Measurements from ENCODE around the gene WWOX. TPM values are rescaled to one million over a fixed set of nuclear protein-coding genes. Genes with fewer than 3 reads are reported as not detected.

WWOX gene
- total RNA-seq, 4 donors from 2014 or later: 21.4 to 55.6 (median 33.2) TPM

DNA sequence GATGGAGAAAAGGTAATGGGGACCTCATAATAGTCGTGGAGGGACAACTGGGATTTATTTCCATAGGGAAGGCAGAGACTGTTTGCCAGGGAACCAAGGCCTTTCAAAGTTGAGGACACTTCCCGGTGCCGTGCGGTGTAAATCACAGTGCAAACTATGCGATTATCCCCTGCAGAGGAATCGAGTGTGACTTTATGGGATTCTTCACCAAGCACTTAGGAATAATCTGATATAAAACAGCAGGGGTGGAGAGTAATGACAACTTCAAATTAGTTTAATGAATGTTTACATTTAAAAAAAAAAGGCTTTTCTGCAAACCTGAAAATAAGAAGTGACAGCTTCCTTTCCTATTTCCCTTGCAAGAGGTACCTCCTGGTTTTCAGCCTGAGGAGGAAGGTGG, 962.9 kb downstream of the WWOX start:
- DNase-seq (ENCODE audit: low spot score) (no peak), ATAC-seq (ENCODE audit: low FRiP score) (no peak)
- TF ChIP-seq, protein P1, sequence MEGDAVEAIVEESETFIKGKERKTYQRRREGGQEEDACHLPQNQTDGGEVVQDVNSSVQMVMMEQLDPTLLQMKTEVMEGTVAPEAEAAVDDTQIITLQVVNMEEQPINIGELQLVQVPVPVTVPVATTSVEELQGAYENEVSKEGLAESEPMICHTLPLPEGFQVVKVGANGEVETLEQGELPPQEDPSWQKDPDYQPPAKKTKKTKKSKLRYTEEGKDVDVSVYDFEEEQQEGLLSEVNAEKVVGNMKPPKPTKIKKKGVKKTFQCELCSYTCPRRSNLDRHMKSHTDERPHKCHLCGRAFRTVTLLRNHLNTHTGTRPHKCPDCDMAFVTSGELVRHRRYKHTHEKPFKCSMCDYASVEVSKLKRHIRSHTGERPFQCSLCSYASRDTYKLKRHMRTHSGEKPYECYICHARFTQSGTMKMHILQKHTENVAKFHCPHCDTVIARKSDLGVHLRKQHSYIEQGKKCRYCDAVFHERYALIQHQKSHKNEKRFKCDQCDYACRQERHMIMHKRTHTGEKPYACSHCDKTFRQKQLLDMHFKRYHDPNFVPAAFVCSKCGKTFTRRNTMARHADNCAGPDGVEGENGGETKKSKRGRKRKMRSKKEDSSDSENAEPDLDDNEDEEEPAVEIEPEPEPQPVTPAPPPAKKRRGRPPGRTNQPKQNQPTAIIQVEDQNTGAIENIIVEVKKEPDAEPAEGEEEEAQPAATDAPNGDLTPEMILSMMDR (IDR thresholded peaks at IDR 0.05): no peak

DNA sequence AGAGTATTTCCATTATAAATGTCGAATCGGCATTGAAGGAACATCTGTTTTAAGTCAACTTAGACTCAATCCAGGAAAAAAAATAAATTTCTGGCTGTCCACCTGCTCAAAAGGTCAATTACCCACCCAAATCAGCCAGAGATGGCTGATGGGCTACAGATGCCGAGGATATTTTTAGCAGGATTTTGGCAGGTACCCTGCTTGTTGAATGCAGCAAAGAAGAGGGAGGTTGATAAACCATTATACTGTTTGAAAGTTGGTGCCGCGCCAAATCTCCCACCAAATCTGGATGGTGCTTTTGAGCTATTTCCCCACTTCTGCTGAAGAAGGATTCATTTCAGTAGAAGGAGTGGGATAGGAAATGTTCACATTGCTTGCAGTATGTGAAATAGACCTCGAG, 963.4 kb downstream of the WWOX start:
- ATAC-seq (ENCODE audit: low FRiP score): no peak
- TF ChIP-seq, protein P1 (IDR thresholded peaks at IDR 0.05): no peak
- DNase-seq (ENCODE audit: low spot score): no peak

DNA sequence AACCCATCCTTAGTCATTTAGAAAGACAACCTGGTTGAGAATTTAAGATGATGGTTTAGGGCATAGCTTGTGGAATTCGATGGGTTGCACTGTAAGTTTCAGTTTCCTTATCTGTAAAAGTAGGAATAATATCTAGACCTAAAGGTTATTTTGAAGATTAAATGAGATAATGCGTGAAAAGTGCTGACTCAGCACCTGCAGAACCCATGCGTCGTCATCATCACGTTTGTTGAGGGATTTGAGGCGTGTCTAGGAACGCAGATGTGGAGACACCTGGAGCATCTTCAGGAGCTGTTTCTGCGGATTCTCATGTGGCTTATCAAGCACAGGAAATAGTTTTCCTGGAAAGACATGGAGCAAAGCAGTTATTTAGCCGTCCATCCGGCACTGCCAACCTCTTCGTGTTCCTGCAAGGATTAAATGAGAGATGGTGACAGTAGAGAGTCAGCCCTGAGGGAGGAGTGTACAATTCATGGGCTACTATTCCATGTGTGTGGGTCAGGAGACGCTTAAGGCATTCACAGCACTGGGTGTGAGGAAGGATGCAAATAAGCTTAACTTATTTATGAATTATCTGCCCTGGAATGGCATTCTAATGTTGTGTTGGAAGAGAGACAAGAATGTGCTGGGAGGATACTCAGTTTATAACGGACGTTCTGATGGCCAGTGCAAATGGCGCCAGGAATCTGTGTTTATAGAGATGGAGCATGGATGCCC, 965.0 kb downstream of the WWOX start:
- ATAC-seq (ENCODE audit: low FRiP score) (no peak), DNase-seq (ENCODE audit: low spot score) (no peak)
- TF ChIP-seq, protein P1 (IDR thresholded peaks at IDR 0.05): no peak

DNA sequence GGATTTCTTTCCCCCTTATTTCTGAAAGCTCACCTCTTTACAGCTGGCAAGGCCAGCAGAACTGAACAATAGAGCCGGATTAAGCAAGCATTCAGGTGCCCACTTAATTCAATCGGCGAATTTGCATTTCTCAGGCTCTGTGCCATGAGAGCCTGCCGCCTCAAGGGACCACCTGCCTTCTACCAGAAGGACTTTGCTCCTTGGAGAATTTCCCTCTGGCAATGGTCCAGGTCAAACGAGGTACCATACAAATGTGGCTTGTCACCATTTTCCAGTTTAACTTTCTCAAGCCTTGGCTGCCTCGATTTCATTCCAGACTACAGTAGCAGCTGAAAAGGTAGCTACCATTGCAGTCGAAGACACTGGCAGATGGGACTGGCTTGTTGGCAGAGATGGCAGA, 967.1 kb downstream of the WWOX start:
- TF ChIP-seq, protein P1 (IDR thresholded peaks at IDR 0.05): no peak
- DNase-seq (ENCODE audit: low spot score) (no peak), ATAC-seq (ENCODE audit: low FRiP score) (no peak)

DNA sequence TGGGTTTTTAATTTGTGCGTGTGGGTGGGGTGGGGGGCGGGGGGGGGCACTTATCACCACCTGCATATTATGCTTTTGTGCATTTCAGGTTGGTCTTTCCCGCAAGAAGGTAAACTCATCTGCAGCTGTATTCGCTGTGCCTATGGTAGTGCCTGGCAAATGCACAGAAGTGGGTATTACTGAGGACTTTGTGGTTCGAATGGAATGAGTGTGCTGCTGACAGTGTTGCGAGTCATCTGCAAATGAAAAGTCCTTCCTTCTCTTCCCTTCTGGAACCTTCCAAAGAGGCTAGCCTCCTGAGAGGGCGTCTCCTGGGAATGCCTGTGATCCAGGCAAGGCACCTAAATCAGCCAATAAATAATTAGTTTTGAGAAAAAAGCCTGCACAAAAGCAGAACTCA, 968.1 kb downstream of the WWOX start:
- ATAC-seq (ENCODE audit: low FRiP score) (no peak), DNase-seq (ENCODE audit: low spot score) (no peak)
- TF ChIP-seq, protein P1 (IDR thresholded peaks at IDR 0.05): no peak

DNA sequence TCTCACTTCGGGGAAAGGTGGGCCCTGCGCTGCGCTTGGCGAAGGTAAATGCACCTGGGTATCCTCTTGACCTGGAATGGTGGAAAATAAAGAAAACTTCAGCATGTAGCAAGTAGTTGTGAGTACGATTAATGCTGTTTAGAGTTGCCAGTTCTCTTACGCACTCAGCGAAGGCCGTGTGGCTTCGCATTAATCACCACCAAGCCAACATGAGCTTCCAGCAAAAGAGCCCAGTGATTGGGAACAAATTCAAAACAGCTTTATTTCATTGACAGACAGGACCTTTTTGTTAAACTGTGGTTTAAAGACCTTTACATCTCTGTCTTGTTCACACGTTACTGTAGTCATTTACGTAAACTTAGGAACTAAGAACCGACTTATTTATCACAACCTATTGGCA, 969.7 kb downstream of the WWOX start:
- no peak for DNase-seq (ENCODE audit: low spot score)
- no peak for ATAC-seq (ENCODE audit: low FRiP score)
- TF ChIP-seq, protein P1 (IDR thresholded peaks at IDR 0.05): no peak

DNA sequence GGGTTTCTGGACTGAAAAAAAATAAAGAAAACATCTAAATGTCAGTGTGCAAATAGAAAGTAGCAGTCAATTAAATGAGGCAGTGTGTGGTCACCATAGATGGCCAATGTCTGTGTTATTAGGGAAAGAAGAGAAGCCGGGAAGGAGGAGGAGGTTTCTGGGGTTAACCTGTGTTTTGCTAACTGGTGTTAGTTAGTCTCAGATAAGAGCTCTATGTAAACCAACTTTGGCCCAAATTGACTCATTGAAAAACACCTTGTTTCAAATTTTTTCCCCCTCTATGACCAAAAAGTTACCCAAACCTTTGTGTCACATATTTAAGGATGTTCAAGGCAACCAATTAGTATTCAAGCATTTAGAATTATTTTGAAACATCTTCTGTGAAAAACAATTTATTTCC, 970.2 kb downstream of the WWOX start:
- ATAC-seq (ENCODE audit: low FRiP score) (no peak), DNase-seq (ENCODE audit: low spot score) (no peak)
- TF ChIP-seq, protein P1 (IDR thresholded peaks at IDR 0.05): no peak
